NT2/D1 (cell line): ENCODE measurements around the gene C20orf96.
"Not testable (repeated sequence)": the region's sequence is repeated elsewhere in the genome, so short reads cannot be mapped to it uniquely, and the experiment has no call there.

Source experiments
- DNase-seq: peaks from one replicate; pipeline ENCODE4 v3.0.0-alpha.2; 2011; ENCODE audit warnings: low read depth, low spot score
- H3K27me3 ChIP-seq: 2 replicates; pipeline ENCODE4 v1.6.0; 2011; ENCODE audit warnings: mild to moderate bottlenecking; ENCODE audit not compliant: insufficient read length, insufficient read depth
- H3K36me3 ChIP-seq: 2 replicates; pipeline ENCODE4 v1.6.1; 2011; ENCODE audit warnings: mild to moderate bottlenecking, low read length, mixed read lengths; ENCODE audit not compliant: insufficient read depth, insufficient read length
- H3K4me1 ChIP-seq: 2 replicates; pipeline ENCODE4 v1.5.1; 2011; ENCODE audit not compliant: insufficient read depth, insufficient read length
- H3K4me3 ChIP-seq: 2 replicates; pipeline ENCODE4 v1.5.1; 2011; ENCODE audit warnings: low read depth; ENCODE audit not compliant: insufficient read length
- H3K9ac ChIP-seq: 2 replicates; pipeline ENCODE4 v1.6.0; 2011; ENCODE audit warnings: low read depth; ENCODE audit not compliant: insufficient read length
- H3K9me3 ChIP-seq: 2 replicates; pipeline ENCODE4 v1.5.1; 2011; ENCODE audit warnings: mild to moderate bottlenecking, low read length; ENCODE audit not compliant: insufficient read depth
- SUZ12 ChIP-seq: IDR thresholded peaks from 2 replicates; pipeline ENCODE4 v1.6.1; 2011; ENCODE audit not compliant: insufficient read length, insufficient read depth; ENCODE audit errors: extremely low read depth
- YY1 ChIP-seq: IDR thresholded peaks from 2 replicates; pipeline ENCODE4 v1.6.1; 2011; ENCODE audit not compliant: insufficient read length, insufficient read depth
- ZNF274 ChIP-seq: IDR thresholded peaks from 2 replicates; pipeline ENCODE4 v1.6.1; 2011; ENCODE audit warnings: mild to moderate bottlenecking, low read depth, low read length

The C20orf96 gene

DNA sequence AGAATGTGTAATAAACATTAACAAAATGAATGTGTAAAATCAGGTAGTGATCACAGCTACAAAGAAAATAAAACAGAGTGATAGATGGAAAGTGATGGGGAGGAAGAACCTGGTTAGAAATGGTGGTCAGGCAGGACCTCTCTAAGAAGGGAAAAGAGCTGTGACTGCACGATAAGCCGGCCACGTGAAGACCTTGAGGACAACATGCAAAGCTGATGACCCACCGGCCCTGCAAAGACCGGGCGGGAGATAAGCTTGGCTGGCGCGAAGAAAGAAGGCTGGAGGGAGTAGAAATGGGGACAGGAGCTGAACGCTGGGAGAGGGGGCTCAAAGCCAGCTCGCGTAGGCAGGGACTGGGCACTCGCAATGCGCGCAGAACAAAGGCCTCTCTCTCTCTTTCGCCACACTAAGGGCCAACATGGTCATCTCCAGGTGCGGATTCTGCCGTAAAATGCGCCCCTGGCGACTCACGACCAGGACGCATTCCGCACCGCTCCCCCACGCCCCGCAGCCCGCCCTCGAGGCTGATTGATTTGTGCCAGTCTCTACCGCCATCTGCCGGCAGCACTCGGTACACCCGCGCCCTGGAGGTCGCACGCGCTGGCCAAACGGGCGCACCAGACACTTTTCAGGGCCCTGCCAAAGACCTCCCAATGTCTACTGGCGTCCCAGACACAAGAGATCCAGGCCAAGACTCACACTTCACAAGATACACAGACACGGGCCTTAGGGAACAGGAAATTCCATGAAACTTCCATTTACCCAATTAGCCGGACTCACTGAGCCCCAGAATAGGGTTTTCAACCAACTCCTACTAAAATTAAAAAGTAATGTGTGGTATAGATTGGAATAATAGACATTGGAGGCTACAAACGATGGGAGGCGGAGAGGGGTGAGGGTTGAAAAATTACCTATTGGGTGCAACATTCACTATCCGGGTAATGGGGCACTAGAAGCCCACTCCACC lies 23.7 kb downstream of the C20orf96 start:
- Histone ChIP-seq H3K27me3 (peaks cover 12% of the 10 kb centered on the region), H3K4me1 (peaks cover 3% of the 10 kb centered on the region)

DNA sequence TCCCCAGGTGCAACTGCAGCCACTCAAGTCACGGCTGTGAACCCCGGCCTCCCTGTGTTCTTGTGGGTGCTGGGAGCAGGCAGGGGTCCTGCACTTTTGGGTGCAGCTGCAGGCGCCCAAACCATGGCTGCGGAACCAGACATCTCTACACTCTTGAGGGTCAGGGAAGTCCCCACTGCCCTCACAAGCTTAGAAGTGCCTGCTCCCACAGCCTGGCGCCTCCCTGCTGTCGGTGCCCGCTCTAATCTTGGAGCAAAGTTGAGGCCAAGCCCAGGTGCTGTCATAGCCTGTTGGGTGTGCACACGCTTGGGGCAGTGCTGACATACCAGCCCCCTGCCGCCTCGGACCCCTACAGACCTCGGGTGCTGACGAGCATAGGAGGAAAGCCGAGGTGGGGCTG lies 26.8 kb downstream of the C20orf96 start:
- no peak for DNase-seq
- no peak for TF ChIP-seq ZNF274
- TF ChIP-seq SUZ12 = no peak
- no peak for TF ChIP-seq YY1
- Histone ChIP-seq H3K9me3 (no peaks in the 10 kb centered on the region), H3K4me3 (no peak overlapping the region), H3K36me3 (no peaks in the 10 kb centered on the region), H3K9ac (no peak overlapping the region), H3K4me1 (peaks cover 3% of the 10 kb centered on the region), H3K27me3 (peaks cover 15% of the 10 kb centered on the region)

More for the DNA sequence above, 23.7 kb downstream of the C20orf96 start:
- Histone ChIP-seq H3K9me3 (no peaks in the 10 kb centered on the region), H3K36me3 (no peaks in the 10 kb centered on the region), H3K4me3 (peak overlapping the region; percentile 19), H3K9ac (peak overlapping the region; percentile 61)
- TF ChIP-seq ZNF274 (no peak), YY1 (no peak), SUZ12 (no peak)
- DNase-seq = peak; percentile 85

DNA sequence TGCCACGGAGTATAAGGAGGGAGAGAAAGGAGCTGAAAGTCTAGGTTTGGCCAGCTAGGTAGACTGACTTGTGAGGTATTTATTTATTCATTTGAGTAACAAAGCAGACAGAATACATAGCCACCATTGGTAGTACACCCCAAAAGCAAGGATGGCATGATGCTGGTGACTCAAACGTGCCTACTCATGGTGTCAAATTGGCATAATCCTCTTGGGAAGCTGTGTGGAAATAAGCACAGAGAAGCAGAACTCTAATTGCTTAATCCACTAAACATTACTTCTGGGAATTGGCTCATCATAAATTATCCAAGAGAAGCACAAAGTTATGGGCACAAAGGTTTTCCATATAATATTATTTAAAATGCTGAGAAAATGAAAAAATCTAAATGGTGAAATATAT lies 30.6 kb downstream of the C20orf96 start:
- H3K4me1 ChIP-seq = peaks cover 3% of the 10 kb centered on the region
- H3K9ac ChIP-seq = no peak overlapping the region
- H3K4me3 ChIP-seq = no peak overlapping the region
- no peak for TF ChIP-seq SUZ12
- no peak for TF ChIP-seq YY1
- no peaks in the 10 kb centered on the region for H3K9me3 ChIP-seq
- no peaks in the 10 kb centered on the region for H3K36me3 ChIP-seq
- peaks cover 8% of the 10 kb centered on the region for H3K27me3 ChIP-seq
- DNase-seq = no peak

DNA sequence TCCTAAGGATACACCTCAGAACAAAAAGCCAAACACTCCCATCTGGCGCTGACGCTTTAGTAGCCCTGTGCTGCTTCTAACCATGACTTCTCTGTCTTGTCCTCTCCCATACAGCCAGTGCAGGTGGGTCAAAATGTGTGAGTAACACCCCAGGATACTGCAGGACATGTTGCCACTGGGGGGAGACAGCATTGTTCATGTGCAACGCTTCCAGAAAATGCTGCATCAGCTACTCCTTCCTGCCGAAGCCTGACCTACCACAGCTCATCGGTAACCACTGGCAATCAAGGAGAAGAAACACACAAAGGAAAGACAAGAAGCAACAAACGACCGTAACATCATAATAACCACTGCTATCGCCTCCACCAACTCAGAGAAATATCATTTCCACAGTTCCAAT lies 31.6 kb downstream of the C20orf96 start:
- no peak for DNase-seq
- Histone ChIP-seq H3K9me3 (no peaks in the 10 kb centered on the region), H3K27me3 (peaks cover 12% of the 10 kb centered on the region)

DNA sequence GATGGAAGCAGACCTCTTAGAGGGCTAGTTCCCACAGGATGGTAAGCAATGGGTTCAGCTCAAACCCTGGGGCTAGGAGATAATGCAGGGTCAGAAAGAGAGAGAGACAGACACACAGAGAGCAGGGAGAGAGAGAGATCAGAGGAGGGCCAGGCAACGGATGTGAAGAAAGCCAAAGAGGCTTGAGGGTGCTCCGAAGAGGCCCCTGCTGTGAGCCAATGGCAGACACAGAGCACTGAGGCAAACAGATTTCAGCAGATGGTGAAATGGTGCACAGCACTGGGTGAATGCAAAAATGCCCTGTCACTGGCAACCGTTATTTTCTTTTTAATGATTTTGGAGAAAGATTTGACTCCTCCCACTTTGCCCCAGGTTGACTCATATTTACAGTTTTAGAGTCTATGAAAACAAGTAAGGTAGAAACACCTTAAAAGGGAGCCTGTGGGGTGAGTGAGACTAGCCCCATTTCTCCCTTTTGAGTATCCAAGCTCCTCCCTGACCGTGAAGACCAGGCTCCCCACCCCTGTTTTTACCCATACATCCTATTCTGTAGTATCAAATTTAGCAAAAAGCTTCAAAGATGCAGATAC lies 32.2 kb downstream of the C20orf96 start:
- DNase-seq = no peak
- TF ChIP-seq SUZ12 (no peak), YY1 (no peak), ZNF274 (no peak)
- Histone ChIP-seq H3K9ac (no peak overlapping the region), H3K9me3 (no peaks in the 10 kb centered on the region), H3K4me3 (no peak overlapping the region), H3K27me3 (peaks cover 13% of the 10 kb centered on the region), H3K36me3 (no peaks in the 10 kb centered on the region), H3K4me1 (peaks cover 2% of the 10 kb centered on the region)

More for the DNA sequence above, 31.6 kb downstream of the C20orf96 start:
- Histone ChIP-seq H3K36me3 (no peaks in the 10 kb centered on the region), H3K4me3 (no peak overlapping the region), H3K4me1 (peaks cover 2% of the 10 kb centered on the region), H3K9ac (no peak overlapping the region)
- TF ChIP-seq YY1 = no peak
- TF ChIP-seq ZNF274 = no peak
- no peak for TF ChIP-seq SUZ12

DNA sequence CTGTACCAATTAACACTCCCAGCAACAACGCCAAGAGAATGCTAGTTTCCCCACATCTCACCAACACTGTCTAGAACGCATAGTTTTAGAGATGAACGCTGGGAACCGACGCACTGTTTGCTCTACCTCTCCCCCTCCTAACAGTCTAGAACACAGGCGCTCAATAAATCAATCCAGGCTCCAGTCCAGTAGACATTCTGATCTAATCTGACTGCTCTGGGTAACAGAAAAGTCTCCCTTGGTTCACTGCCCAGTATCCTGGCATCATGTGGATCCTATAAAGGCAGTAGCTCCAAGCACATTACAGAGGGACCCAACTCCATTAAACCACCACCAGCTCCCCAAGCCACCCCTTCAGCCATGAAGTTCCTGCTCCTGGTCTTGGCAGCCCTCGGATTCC lies 33.1 kb downstream of the C20orf96 start, which contains the start of gene DEFB132:
Gene DEFB132 (plus strand): TSS at position 306 of the 400 bp plus-strand sequence. CDS start 55 bp downstream, at position 361.
- H3K36me3 ChIP-seq = no peaks in the 10 kb centered on the region
- H3K9ac ChIP-seq = no peak within 1 kb of the TSS
- peaks cover 8% of the 10 kb centered on the region; the same call in 1 of the 2 replicates for H3K9me3 ChIP-seq
- DNase-seq = no peak
- TF ChIP-seq ZNF274 = no peak
- no peak for TF ChIP-seq SUZ12
- no peak for TF ChIP-seq YY1
- no peak within 1 kb of the TSS for H3K4me3 ChIP-seq
- H3K4me1 ChIP-seq = no peaks in the 10 kb centered on the region
- H3K27me3 ChIP-seq = peaks cover 23% of the 10 kb centered on the region

DNA sequence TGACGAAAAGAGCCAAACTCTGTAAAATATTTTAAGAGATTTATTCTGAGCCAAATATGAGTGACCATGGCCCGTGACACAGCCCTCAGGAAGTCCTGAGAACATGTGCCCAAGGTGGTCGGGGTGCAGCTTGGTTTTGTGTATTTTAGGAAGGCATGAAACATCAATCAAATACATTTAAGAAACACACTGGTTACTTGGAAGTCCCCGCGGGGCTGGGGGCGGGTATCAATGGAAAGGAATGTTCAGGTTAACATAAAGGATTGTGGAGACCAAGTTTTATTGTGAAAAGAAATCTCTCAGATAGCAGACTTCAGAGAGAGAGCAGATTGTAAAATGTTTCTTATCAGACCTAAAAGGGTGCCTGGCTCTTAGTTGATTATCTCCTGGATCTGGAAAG lies 37.1 kb downstream of the C20orf96 start:
- Histone ChIP-seq H3K27me3 (peaks cover 34% of the 10 kb centered on the region), H3K9me3 (peaks cover 23% of the 10 kb centered on the region)
- not testable (repeated sequence) for H3K9ac ChIP-seq, H3K4me1 ChIP-seq, DNase-seq, H3K4me3 ChIP-seq, H3K36me3 ChIP-seq
